H1 (cell line): ENCODE measurements around the gene OPN1SW. TPM values are rescaled to one million over a fixed set of nuclear protein-coding genes. Genes with fewer than 3 reads are reported as not detected.

Source experiments
- polyA plus RNA-seq, 7 experiments: library from polyadenylated mRNA; depleted of rRNA in 3 of 7; stranded (reverse) in 5 of 7; unstranded in 2 of 7; fragments of >200 nt in 5 of 7; fragments of 200-250 nt in 2 of 7; gene quantifications; 1 replicate in 5 of 7; 2 replicates in 1 of 7; 4 replicates in 1 of 7; pipeline versions ENCODE4 v1.2.1 to v1.2.3, GENCODE V29; 2011 to 2013; ENCODE audit warnings: missing spikeins in 2 of 7, mixed read lengths in 2 of 7
- small RNA-seq: library from polyadenylated mRNA; stranded (forward); fragments of <200 nt; extraction: miRNeasy Mini kit (QIAGEN cat#:217004); gene quantifications from one replicate; pipeline ENCODE3, GENCODE V24; 2013; ENCODE audit not compliant: insufficient read depth
- total RNA-seq: library from RNA; stranded (reverse); fragmentation: NEBNext Ultra II Directional; extraction: Animal tissue kit (Norgen Biotek cat#: 25700); gene quantifications from 2 replicates; pipeline ENCODE4 v1.2.1, GENCODE V29; 2021

Gene OPN1SW
- total and polyA plus RNA-seq, 2 of the 8 experiments (the other 6 are each of a cell fraction or from before 2014, with no cell fraction given): not detected

Small RNA genes lying within 50 kb of the gene (small RNA-seq; reads per million reads assigned to genes)
- gene RN7SL81P: not detected

Other genes with a start within 250 kb of the OPN1SW start
- 0.29 and 0.34 TPM in 2 replicates for gene GARIN1A, start 103.5 kb downstream of the OPN1SW start, total RNA-seq
- gene GARIN1A, start 103.5 kb downstream of the OPN1SW start, polyA plus RNA-seq (2011; rRNA removed): 0.03 TPM in 1 of 2 replicates, not detected in the other
- 169 and 170 TPM in 2 replicates for gene CALU, start 36.4 kb downstream of the OPN1SW start, total RNA-seq
- gene CALU, start 36.4 kb downstream of the OPN1SW start, polyA plus RNA-seq (2011; rRNA removed): 36.2 and 67.2 TPM in 2 replicates
- 43.7 and 47.7 TPM in 2 replicates for gene CCDC136, start 16.2 kb upstream of the OPN1SW start, total RNA-seq
- gene CCDC136, start 16.2 kb upstream of the OPN1SW start, polyA plus RNA-seq (2011; rRNA removed): 35.6 and 36.2 TPM in 2 replicates
- 10.7 and 12.0 TPM in 2 replicates for gene FLNC, start 54.6 kb upstream of the OPN1SW start, total RNA-seq
- 1.9 and 3.3 TPM in 2 replicates for gene FLNC, start 54.6 kb upstream of the OPN1SW start, polyA plus RNA-seq (2011; rRNA removed)
- 104 TPM in 2 replicates for gene ATP6V1F, start 87.1 kb upstream of the OPN1SW start, total RNA-seq
- 318 and 344 TPM in 2 replicates for gene ATP6V1F, start 87.1 kb upstream of the OPN1SW start, polyA plus RNA-seq (2011; rRNA removed)
- gene KCP, start 134.9 kb upstream of the OPN1SW start, total RNA-seq: 1.8 and 2.0 TPM in 2 replicates
- 1.3 and 2.1 TPM in 2 replicates for gene KCP, start 134.9 kb upstream of the OPN1SW start, polyA plus RNA-seq (2011; rRNA removed)
- gene IRF5, start 162.1 kb upstream of the OPN1SW start, total RNA-seq: 0.28 and 0.75 TPM in 2 replicates
- gene IRF5, start 162.1 kb upstream of the OPN1SW start, polyA plus RNA-seq (2011; rRNA removed): 1.1 and 1.5 TPM in 2 replicates